HG03460 (cell line): Measurements from ENCODE around the gene ARMC9.
"Not testable (repeated sequence)": the region's sequence is repeated elsewhere in the genome, so short reads cannot be mapped to it uniquely, and the experiment has no call there.

Source experiments
- ATAC-seq: cut with Tn5 transposase; IDR thresholded peaks from one replicate; pipeline ENCODE4 v1.9.1; 2021; ENCODE audit not compliant: unreplicated experiment

ARMC9 gene

GRCh38 chr2:231336236-231336635, 137.8 kb downstream of the ARMC9 start:
- ATAC-seq, result no peak

GRCh38 chr2:231336700-231337099, 138.3 kb downstream of the ARMC9 start:
- no peak for ATAC-seq

- no peak for ATAC-seq
Observed at GRCh38 chr2:231337807-231338759, 139.7 kb downstream of the ARMC9 start.

DNA sequence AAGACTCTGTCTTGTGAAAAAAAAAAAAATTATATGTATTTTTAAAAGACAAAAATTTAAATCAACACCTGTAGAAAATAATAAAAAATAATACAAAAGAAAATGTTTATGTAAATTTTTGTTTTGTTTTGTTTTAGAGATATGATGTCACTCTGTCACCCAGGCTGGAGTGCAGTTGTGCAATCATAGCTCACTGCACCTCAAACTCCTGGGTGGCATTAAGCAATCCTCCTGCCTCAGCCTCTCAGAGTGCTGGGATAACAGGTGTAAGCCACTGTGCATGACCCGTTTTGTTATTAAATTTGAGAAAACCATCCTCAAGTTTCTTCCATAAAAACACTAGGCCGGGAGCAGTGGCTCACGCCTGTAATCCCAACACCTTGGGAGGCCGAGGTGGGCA, 140.9 kb downstream of the ARMC9 start:
- no peak for ATAC-seq

GRCh38 chr2:231341100-231341499, 142.7 kb downstream of the ARMC9 start:
- ATAC-seq, result no peak

- ATAC-seq, result no peak
Observed at GRCh38 chr2:231342061-231342711, 143.8 kb downstream of the ARMC9 start.

- no peak for ATAC-seq
Observed at GRCh38 chr2:231343006-231343710, 144.7 kb downstream of the ARMC9 start.

GRCh38 chr2:231343988-231344387, 145.6 kb downstream of the ARMC9 start:
- no peak for ATAC-seq

DNA sequence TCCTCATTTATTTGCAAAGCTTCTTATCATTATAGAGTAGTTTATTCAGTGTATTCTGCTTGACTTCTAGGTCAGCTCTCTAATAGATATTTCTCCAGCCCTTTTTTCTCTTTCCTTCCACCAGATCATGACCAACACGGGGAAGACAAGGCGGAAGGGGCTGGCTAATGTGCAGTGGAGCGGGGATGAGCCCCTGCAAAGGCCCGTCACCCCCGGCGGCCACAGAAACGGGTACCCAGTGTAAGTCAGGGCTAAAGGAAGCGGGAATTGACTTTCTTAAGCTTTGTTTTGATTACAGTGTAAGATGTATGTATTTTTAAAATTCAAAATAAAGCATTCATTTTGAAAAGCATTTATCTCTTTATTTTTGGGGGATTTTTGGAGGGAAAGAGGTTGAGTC, 146.4 kb downstream of the ARMC9 start:
- no peak for ATAC-seq

- ATAC-seq, result no peak
Observed at GRCh38 chr2:231347081-231347480, 148.7 kb downstream of the ARMC9 start.

DNA sequence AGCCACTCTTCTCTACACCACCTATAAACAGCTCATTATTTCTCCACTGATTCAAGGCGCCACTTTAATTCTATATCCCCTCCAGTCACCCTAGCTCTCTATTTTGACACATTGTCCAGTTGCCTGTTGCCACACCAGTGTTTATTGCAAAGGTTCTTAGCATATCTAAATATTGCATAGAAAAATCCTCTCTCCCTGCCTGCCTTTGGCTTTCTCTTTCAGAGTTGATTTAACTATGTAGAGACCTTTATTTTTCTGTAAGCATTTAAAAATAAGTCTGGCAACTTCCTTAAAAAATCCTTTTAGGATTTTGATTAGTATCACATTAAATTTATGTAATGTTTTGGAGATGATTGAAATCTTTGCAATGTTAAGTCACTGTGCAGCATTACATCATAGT, 149.2 kb downstream of the ARMC9 start:
- no peak for ATAC-seq

DNA sequence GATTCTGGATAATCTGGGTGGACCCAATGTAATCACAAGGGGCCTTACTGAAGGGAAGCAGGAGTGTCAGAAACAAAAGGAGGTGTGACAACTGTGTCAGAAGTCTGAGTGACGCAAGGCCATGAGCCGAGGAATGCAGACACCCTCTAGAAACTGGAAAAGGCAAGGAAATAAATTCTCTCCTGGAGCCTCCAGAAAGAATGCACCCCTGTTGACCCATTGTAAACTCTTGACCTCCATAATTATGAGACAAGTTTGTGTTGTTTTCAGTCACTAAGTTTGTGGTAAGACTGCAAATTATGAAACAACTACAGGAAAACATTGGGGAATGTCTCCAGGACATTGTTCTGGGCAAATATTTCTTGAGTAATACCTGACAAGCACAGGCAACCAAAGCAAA, 149.7 kb downstream of the ARMC9 start:
- no peak for ATAC-seq

DNA sequence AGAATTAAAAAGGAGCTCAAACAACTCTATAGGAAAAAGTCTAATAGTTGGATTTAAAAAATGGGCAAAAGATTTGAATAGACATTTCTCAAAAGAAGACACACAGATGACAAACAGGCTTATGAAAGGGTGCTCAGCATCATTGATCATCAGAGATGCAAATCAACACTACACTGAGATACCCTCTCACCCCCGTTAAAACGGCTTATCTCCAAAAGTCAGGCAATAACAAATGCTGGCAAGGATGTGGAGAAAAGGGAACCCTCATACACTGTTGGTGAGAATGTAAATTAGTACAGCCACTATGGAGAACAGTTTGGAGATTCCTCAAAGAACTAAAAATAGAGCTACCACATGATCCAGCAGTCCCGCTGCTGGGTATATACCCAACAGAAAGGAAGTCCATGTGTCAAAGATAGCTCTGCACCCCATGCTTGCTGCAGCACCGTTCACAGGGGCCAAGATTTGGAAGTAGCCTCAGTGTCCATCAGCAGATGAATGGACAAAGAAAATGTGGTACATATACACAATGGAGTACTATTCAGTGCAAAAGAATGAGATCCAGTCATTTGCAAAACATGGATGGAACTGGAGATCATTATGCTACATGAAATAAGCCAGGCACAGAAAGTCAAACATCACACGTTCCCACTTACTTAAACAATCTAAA, 150.4 kb downstream of the ARMC9 start:
- no peak for ATAC-seq

DNA sequence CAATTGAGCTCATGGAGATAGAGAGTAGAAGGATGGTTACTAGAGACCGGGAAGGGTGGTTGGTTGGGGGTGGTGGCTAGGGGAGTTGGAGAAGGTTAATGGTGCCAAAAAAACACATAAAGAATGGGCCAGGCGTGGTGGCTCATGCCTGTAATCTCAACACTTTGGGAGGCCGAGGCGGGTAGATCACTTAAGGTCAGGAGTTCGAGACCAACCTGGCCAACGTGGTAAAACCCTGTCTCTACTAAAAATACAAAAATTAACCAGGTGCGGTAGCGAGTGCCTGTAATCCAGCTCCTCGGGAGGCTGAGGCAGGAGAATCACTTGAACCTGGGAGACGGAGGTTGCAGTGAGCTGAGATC, 150.9 kb downstream of the ARMC9 start:
- not testable (repeated sequence) for ATAC-seq

- ATAC-seq, result no peak
Observed at GRCh38 chr2:231351648-231352047, 153.2 kb downstream of the ARMC9 start.

DNA sequence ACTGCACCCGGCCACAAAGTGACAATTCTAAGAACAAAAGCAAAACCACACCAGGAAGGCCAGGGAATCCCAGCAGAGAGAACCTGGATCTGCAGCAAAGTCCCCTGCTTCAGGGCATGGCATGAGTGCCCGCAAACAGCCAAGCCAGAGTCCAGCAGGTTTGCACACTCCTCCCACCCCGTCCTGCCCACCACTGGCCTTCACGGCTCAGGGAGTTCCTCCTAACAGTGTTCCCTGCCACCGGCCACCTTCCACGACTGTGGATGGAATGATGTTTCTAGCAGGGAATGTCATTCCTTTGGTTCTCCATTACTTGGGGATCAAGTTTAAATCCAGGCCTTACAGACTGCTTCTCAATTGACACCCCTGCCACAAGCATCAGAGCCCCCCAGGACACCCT, 155.0 kb downstream of the ARMC9 start:
- ATAC-seq, result no peak

- ATAC-seq, result no peak
Observed at GRCh38 chr2:231355508-231356465, 157.4 kb downstream of the ARMC9 start.

- no peak for ATAC-seq
Observed at GRCh38 chr2:231356466-231356844, 158.0 kb downstream of the ARMC9 start.

- no peak for ATAC-seq
Observed at GRCh38 chr2:231357048-231357447, 158.6 kb downstream of the ARMC9 start.

DNA sequence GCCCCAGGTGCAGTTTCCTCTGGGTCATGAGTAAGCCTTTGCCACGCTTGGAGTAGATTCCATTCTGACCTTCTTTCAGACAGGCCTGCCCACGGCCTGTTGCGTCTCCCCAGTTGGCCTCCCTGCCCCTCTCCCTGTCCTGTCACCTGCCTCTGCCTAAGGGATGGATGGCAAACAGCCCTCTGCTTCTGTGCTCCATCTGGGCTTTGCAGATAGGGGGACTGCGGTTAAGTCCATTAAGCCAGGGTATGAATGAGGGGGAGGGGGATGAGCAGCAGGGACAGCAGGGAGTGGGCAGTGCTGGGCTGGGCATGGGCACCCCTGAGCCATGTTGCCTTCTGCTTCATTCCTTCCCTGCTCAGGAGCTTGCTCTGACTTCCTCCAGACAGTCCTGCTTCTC, 159.5 kb downstream of the ARMC9 start:
- ATAC-seq, result no peak
